LNCaP clone FGC (cell line): ENCODE measurements around the gene PKD2.

ENCODE experiments used
- DNase-seq: peaks from one replicate; pipeline ENCODE4 v3.0.0-alpha.2; 2011; ENCODE audit warnings: low read depth
- H3K4me3 ChIP-seq: 2 replicates; pipeline ENCODE4 v1.5.1; 2011; ENCODE audit warnings: mild to moderate bottlenecking, low read depth, low read length, control low read depth
- TF ChIP-seq, protein P1 (sequence below): IDR thresholded peaks from 2 replicates; pipeline ENCODE4 v1.5.1; 2012; ENCODE audit warnings: mild to moderate bottlenecking; ENCODE audit not compliant: control insufficient read depth, insufficient read depth; ENCODE audit errors: extremely low read depth

PKD2 gene

DNA sequence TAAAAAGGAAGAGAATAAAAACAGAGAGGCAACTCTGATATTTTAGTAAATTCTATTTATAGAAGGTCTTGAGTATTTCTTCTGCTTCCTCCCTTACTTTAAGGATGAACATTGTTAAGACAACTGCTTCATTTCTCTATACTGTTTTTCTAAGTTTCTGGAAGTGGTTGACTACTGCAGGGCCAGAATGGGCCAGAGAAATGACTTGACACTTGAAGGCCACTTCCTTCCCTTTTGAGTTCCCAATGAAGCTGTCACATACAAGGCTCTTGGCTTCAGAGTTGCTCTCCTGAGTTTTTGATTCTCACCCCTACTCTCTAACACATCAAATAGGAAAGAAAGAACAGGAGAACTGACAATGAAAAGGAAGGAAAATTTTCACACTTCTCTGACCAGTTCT lies 37.6 kb downstream of the PKD2 start:
- no peak overlapping the region for H3K4me3 ChIP-seq
- no peak for DNase-seq
- TF ChIP-seq, protein P1, sequence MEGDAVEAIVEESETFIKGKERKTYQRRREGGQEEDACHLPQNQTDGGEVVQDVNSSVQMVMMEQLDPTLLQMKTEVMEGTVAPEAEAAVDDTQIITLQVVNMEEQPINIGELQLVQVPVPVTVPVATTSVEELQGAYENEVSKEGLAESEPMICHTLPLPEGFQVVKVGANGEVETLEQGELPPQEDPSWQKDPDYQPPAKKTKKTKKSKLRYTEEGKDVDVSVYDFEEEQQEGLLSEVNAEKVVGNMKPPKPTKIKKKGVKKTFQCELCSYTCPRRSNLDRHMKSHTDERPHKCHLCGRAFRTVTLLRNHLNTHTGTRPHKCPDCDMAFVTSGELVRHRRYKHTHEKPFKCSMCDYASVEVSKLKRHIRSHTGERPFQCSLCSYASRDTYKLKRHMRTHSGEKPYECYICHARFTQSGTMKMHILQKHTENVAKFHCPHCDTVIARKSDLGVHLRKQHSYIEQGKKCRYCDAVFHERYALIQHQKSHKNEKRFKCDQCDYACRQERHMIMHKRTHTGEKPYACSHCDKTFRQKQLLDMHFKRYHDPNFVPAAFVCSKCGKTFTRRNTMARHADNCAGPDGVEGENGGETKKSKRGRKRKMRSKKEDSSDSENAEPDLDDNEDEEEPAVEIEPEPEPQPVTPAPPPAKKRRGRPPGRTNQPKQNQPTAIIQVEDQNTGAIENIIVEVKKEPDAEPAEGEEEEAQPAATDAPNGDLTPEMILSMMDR = no peak

DNA sequence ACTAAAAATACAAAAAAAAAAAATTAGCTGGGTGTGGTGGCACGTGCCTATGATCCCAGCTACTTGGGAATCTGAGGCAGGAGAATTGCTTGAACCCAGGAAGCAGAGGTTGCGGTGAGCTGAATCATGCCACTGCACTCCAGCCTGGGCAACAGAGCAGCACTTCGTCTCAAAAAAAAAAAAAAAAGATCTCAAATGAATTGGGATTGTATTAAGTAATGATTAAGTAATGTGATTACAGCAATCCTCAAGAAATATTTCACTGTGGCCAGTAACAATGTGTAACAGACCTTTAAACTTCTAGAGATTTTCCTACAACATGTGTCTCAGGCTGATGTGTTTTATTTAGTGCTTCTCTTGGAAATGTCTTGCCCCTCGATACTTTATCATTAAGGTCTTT lies 46.8 kb downstream of the PKD2 start:
- H3K4me3 ChIP-seq = no peak overlapping the region
- DNase-seq = no peak
- TF ChIP-seq, protein P1 = no peak

DNA sequence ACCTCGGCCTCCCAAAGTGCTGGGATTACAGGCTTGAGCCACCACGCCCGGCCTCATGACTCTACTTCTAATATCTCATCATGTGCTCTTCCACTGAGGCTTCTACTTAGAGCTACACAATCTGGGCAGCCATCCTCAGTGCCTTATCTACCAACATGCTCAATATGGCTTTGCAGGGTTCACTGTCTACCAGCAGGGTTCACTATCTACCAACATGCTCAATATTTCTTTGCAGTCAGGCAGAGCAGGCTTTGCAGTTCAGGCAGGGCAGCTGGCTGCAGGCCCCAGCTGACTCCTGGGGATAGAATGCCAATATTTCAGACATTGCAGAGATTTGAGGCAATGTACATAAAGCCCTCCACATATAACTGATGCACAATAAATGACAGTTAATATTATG lies 47.5 kb downstream of the PKD2 start:
- TF ChIP-seq, protein P1 = peak; percentile 96
- H3K4me3 ChIP-seq = no peak overlapping the region
- DNase-seq = peak; percentile 71

DNA sequence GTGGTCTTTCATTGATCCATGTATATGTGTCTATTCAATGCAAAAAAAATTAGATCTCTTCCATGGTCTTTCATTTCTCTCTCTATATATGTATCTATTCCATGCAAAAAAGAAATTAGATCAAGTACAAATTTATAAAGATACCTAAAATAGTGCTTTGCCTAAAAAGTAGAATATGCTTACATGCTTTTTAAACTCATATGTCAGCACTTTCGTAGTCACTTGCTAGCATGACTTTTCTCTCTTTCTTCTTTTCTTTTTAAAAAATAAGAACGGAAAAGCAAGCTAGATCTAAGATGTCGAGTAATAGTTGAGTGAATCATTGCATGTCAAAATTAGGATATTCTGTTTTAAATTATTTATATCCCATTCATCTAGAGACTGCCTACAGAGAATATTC lies 50.9 kb downstream of the PKD2 start:
- no peak for DNase-seq
- TF ChIP-seq, protein P1 = no peak
- no peak overlapping the region for H3K4me3 ChIP-seq

DNA sequence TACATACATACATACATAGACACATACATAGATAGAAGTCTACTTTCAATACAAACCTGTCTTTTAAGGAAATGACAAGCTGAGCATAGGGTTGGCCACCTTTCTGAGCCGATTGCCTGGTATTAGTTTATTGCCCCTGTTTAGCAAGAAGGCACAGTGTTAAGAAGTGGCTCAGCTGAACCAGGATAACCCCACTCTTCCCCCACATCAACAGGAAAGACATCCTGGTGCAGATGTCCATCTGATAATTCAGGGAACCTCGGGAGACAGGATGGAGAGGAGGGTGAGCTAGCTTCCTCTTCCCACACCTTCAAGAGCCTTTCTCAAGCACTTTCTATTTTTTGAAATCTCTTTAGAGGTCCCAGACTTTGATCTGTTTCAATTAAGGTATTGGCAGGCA lies 52.3 kb downstream of the PKD2 start:
- no peak for DNase-seq
- TF ChIP-seq, protein P1 = no peak

DNA sequence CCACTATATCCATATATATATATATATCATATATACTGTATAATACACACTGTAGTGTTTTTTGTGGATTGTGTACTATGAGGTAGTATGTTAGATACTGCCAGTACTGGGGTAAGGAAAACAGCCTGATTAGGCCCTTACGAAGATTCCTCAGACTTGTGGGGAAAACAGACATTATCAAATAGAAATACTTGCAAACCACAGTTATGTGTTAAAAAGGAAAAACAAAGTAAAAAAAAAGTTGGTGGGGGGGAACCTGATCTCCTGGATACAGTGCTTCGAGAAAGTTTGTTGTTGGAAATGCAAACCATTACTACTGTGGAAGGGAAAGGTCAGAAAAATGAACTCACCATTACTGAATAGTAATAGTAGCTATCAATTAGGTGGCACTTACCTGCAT lies 53.0 kb downstream of the PKD2 start:
- TF ChIP-seq, protein P1 = no peak
- H3K4me3 ChIP-seq = no peak overlapping the region
- no peak for DNase-seq

More for the DNA sequence above, 52.3 kb downstream of the PKD2 start:
- no peak overlapping the region for H3K4me3 ChIP-seq

DNA sequence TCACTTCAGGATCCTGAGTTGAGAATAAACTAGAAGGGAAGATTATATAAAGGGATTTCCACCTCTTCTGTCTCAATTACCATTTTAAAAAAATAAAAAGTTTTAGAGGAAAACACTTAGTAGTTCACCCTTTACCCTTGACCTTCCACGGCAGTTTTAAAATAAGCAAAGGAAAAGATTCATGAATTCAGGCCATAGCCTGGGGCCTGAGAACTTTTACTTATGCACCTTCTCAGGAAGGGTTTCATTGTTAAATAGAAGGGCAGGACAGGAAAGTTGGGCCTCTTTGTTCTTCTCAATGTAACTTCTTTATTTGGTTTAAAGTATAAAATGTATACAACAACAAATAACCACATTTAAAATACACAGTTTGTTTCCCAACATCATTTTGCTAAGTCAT lies 54.9 kb downstream of the PKD2 start:
- no peak for DNase-seq
- no peak overlapping the region for H3K4me3 ChIP-seq
- TF ChIP-seq, protein P1 = no peak
